K562 (cell line): ENCODE data around the gene GCKR. TPM values are rescaled to one million over a fixed set of nuclear protein-coding genes. Genes with fewer than 3 reads are reported as not detected.

Source experiments
- ATF1 ChIP-seq, 2 experiments: fragments of 450-650 bp in 1 of 2; IDR thresholded peaks; 2 replicates each; pipeline ENCODE4 v1.6.1; 2016; ENCODE audit warnings: missing compliant biosample characterization in 1 of 2, missing genetic modification characterization in 1 of 2
- ATF7 ChIP-seq: fragments of 450-650 bp; IDR thresholded peaks from 2 replicates; pipeline ENCODE4 v1.7.1; 2014; ENCODE audit warnings: mild to moderate bottlenecking, moderate library complexity
- C11orf30 ChIP-seq: fragments of 450-650 bp; IDR thresholded peaks from 2 replicates; pipeline ENCODE4 v1.6.1; 2016; ENCODE audit warnings: low read depth, mild to moderate bottlenecking
- CBFA2T2 ChIP-seq: fragments of 450-650 bp; conservative IDR thresholded peaks from 2 replicates; pipeline ENCODE4 v1.6.1; 2017; ENCODE audit warnings: mild to moderate bottlenecking
- CBFA2T3 ChIP-seq: fragments of 450-650 bp; IDR thresholded peaks from 2 replicates; pipeline ENCODE4 v1.6.1; 2017
- ESRRA ChIP-seq: fragments of 450-650 bp; IDR thresholded peaks from 2 replicates; pipeline ENCODE4 v1.6.1; 2014; ENCODE audit warnings: low read depth, mild to moderate bottlenecking, moderate library complexity, borderline replicate concordance
- ETV5 ChIP-seq: sonication (generic); formaldehyde crosslinking; IDR thresholded peaks from 2 replicates; pipeline ENCODE4 v1.4.0; 2020; ENCODE audit warnings: low read depth, mild to moderate bottlenecking, missing genetic modification reagents
- FOXK2 ChIP-seq, 2 experiments: fragments of 450-650 bp; IDR thresholded peaks in 1 of 2; conservative IDR thresholded peaks in 1 of 2; 2 replicates each; pipeline ENCODE4 v1.6.1; 2016; ENCODE audit warnings: low read depth in 2 of 2, mild to moderate bottlenecking in 1 of 2
- GATA2 ChIP-seq: sonication (generic); formaldehyde crosslinking; IDR thresholded peaks from 2 replicates; pipeline ENCODE4 v1.4.0; 2020; ENCODE audit warnings: mild to moderate bottlenecking, missing genetic modification reagents
- HDAC2 ChIP-seq: fragments of 450-650 bp; IDR thresholded peaks from 2 replicates; pipeline ENCODE4 v1.6.1; 2016; ENCODE audit warnings: mild to moderate bottlenecking
- LCOR ChIP-seq: sonication (generic); formaldehyde crosslinking; IDR thresholded peaks from 2 replicates; pipeline ENCODE4 v1.8.0; 2022; ENCODE audit warnings: mild to moderate bottlenecking, missing genetic modification reagents
- MCM2 ChIP-seq: fragments of 450-650 bp; IDR thresholded peaks from 2 replicates; pipeline ENCODE4 v1.6.1; 2017; ENCODE audit warnings: low read depth, mild to moderate bottlenecking
- MTA3 ChIP-seq: fragments of 450-650 bp; formaldehyde crosslinking; IDR thresholded peaks from 2 replicates; pipeline ENCODE4 v1.6.1; 2017; ENCODE audit warnings: mild to moderate bottlenecking, borderline replicate concordance
- MYBL2 ChIP-seq, 2 experiments: fragments of 450-650 bp in 1 of 2; sonication (generic) in 1 of 2; formaldehyde crosslinking in 1 of 2; IDR thresholded peaks; 2 replicates each; pipeline versions ENCODE4 v1.6.1 to v1.8.1; 2017 to 2022; ENCODE audit warnings: borderline replicate concordance in 1 of 2, inconsistent platforms in 1 of 2, low read depth in 1 of 2, mild to moderate bottlenecking in 1 of 2, missing genetic modification reagents in 1 of 2, moderate library complexity in 1 of 2
- NEUROD1 ChIP-seq: fragments of 150-350 bp; IDR thresholded peaks from 2 replicates; pipeline ENCODE4 v1.6.1; 2014; ENCODE audit warnings: borderline replicate concordance, low read length, low read depth; ENCODE audit not compliant: partially characterized antibody
- RFX5 ChIP-seq: IDR thresholded peaks from 2 replicates; pipeline ENCODE4 v1.6.1; 2011; ENCODE audit warnings: low read depth, mild to moderate bottlenecking, improper control_type of control experiment, low read length
- SMARCA4 ChIP-seq: fragments of 450-650 bp; IDR thresholded peaks from 2 replicates; pipeline ENCODE4 v1.6.1; 2016
- SPI1 ChIP-seq: IDR thresholded peaks from 2 replicates; pipeline ENCODE4 v1.6.1; 2011; ENCODE audit warnings: low read depth, low read length, control low read depth, borderline replicate concordance
- STAT5A ChIP-seq: IDR thresholded peaks from 2 replicates; pipeline ENCODE4 v1.6.1; 2012; ENCODE audit warnings: low read length, inconsistent platforms, borderline replicate concordance
- TAL1 ChIP-seq: fragments of 450-650 bp; IDR thresholded peaks from 2 replicates; pipeline ENCODE4 v1.6.1; 2016; ENCODE audit warnings: mild to moderate bottlenecking
- TEAD1 ChIP-seq, 2 experiments: fragments of 450-650 bp in 1 of 2; sonication (generic) in 1 of 2; formaldehyde crosslinking; IDR thresholded peaks; 2 replicates each; pipeline versions ENCODE4 v1.4.0 to v1.8.0; 2020 to 2022; ENCODE audit warnings: mild to moderate bottlenecking in 2 of 2, missing genetic modification reagents in 1 of 2
- TRIM24 ChIP-seq, 2 experiments: fragments of 450-650 bp; IDR thresholded peaks; 2 replicates each; pipeline ENCODE4 v1.6.1; 2016
- XRCC5 ChIP-seq: fragments of 200-400 bp; formaldehyde crosslinking; IDR thresholded peaks from 2 replicates; pipeline ENCODE4 v1.6.1; 2017; ENCODE audit warnings: low read depth, mild to moderate bottlenecking, low read length
- ZNF212 ChIP-seq: fragments of 450-650 bp; formaldehyde crosslinking; IDR thresholded peaks from 2 replicates; pipeline ENCODE4 v1.4.0; 2020; ENCODE audit warnings: mild to moderate bottlenecking
- ZNF717 ChIP-seq: fragments of 250-450 bp; sonication (Bioruptor Pico); IDR thresholded peaks from 2 replicates; pipeline ENCODE4 v1.5.0; 2021
- polyA plus RNA-seq, 8 experiments: library from polyadenylated mRNA; depleted of rRNA in 4 of 8; stranded (reverse) in 5 of 8; unstranded in 3 of 8; fragments of >200 nt; fragmentation: Nextera tagmentation in 2 of 8; fragmentation: Illumina TruSeq in 1 of 8; extraction: Ambion mirVana in 2 of 8; extraction: Trizol in 1 of 8; gene quantifications; 2 replicates each; pipeline versions ENCODE4 v1.2.1 to v1.2.3, GENCODE V29; 2011 to 2014; ENCODE audit warnings: inconsistent platforms in 1 of 8, missing spikeins in 1 of 8
- total RNA-seq, 7 experiments: library from RNA; depleted of rRNA in 6 of 7; stranded (reverse); fragments of >200 nt in 6 of 7; fragmentation: Illumina TruSeq in 2 of 7; extraction: Trizol in 2 of 7; gene quantifications; 2 replicates each; pipeline versions ENCODE4 v1.2.1 to v1.2.3, GENCODE V29; 2011 to 2021; ENCODE audit warnings: low replicate concordance in 1 of 7
- TF ChIP-seq, protein P1 (sequence below): IDR thresholded peaks from 3 replicates; pipeline ENCODE4 v1.6.1; 2011; ENCODE audit warnings: borderline replicate concordance, mild to moderate bottlenecking, moderate library complexity; ENCODE audit not compliant: insufficient read length; ENCODE audit errors: extremely low read depth
- TF ChIP-seq, protein P2 (sequence below): sonication (generic); formaldehyde crosslinking; IDR thresholded peaks from 2 replicates; pipeline ENCODE4 v1.9.0; 2022; ENCODE audit warnings: mild to moderate bottlenecking, missing genetic modification reagents
- TF ChIP-seq, protein P3 (sequence below), 2 experiments: fragments of 450-650 bp; IDR thresholded peaks; 2 replicates each; pipeline ENCODE4 v1.6.1; 2016

Gene GCKR
- total and polyA plus RNA-seq, 9 of the 15 experiments (the other 6 are each of a cell fraction or from before 2014, with no cell fraction given), result 0.28 to 0.79 (median 0.50) TPM; not detected in 1

DNA sequence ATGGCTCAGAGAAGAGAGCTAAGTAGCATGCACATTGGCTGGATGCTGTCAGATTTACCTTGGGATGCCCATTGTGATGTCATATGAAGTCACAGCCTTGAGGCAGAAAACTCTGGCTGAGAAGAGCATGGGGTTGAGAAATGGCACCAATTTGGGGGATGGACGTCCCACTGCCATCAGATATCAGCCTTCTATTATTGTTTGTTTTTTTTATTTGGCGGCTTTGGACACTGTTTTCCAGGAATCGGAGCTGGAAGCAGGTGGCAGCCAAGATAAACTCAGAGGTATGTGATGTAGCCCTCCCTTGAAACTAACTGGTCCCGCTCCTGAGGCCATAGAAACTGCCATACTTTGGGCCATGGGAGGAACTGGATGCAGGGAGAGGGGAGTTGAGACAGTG is 40.6 kb downstream of the GCKR start (continued):
- TF ChIP-seq, protein P1, sequence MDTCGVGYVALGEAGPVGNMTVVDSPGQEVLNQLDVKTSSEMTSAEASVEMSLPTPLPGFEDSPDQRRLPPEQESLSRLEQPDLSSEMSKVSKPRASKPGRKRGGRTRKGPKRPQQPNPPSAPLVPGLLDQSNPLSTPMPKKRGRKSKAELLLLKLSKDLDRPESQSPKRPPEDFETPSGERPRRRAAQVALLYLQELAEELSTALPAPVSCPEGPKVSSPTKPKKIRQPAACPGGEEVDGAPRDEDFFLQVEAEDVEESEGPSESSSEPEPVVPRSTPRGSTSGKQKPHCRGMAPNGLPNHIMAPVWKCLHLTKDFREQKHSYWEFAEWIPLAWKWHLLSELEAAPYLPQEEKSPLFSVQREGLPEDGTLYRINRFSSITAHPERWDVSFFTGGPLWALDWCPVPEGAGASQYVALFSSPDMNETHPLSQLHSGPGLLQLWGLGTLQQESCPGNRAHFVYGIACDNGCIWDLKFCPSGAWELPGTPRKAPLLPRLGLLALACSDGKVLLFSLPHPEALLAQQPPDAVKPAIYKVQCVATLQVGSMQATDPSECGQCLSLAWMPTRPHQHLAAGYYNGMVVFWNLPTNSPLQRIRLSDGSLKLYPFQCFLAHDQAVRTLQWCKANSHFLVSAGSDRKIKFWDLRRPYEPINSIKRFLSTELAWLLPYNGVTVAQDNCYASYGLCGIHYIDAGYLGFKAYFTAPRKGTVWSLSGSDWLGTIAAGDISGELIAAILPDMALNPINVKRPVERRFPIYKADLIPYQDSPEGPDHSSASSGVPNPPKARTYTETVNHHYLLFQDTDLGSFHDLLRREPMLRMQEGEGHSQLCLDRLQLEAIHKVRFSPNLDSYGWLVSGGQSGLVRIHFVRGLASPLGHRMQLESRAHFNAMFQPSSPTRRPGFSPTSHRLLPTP, result no peak
- TF ChIP-seq MYBL2 (IDR thresholded peaks at IDR 0.05; ENCODE audit: low read depth), result no peak
- TF ChIP-seq MYBL2 (CRISPR knock-in tag; IDR thresholded peaks at IDR 0.05; ENCODE audit: borderline replicate concordance), result no peak
- TF ChIP-seq RFX5, result no peak
- no peak for TF ChIP-seq FOXK2 (conservative IDR thresholded peaks at IDR 0.05 in 1 of 2, IDR thresholded peaks at IDR 0.05 in 1 of 2; ENCODE audit: low read depth in 2 of 2)
- peak; percentile 65 for TF ChIP-seq ATF7
- TF ChIP-seq HDAC2, result peak; percentile 73
- peak; percentile 79 for TF ChIP-seq TAL1
- TF ChIP-seq, protein P2, sequence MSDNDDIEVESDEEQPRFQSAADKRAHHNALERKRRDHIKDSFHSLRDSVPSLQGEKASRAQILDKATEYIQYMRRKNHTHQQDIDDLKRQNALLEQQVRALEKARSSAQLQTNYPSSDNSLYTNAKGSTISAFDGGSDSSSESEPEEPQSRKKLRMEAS, result peak; percentile 20; the same call in 1 of the 2 replicates
- no peak for TF ChIP-seq ZNF212
- no peak for TF ChIP-seq ATF1 (CRISPR knock-in tag; IDR thresholded peaks at IDR 0.05)
- TF ChIP-seq ATF1 (tag; IDR thresholded peaks at IDR 0.05), result peak; percentile 73
- no peak for TF ChIP-seq C11orf30
- TF ChIP-seq ZNF717, result no peak
- peak; percentile 63 for TF ChIP-seq CBFA2T2
- no peak for TF ChIP-seq MCM2
- TF ChIP-seq ESRRA, result peak; percentile 22; the same call in 1 of the 2 replicates
- TF ChIP-seq SPI1, result peak; percentile 35; the same call in 1 of the 2 replicates
- TF ChIP-seq LCOR (CRISPR knock-in tag), result peak; percentile 77
- 0 out of 2 replicates have a peak, but pooled peaks have one; percentile 26 for TF ChIP-seq MTA3
- TF ChIP-seq CBFA2T3, result peak; percentile 82
- TF ChIP-seq XRCC5, result no peak
- peak in 1 of 2 experiments; percentile 29; a peak in 1 of 4 replicates for TF ChIP-seq TRIM24 (IDR thresholded peaks at IDR 0.05)
- 0 out of 2 replicates have a peak, but pooled peaks have one; percentile 59 for TF ChIP-seq ETV5 (CRISPR knock-in tag)
- peak; percentile 86 for TF ChIP-seq GATA2 (CRISPR knock-in tag)
- peak; percentile 31 for TF ChIP-seq NEUROD1
- TF ChIP-seq TEAD1 (CRISPR knock-in tag; IDR thresholded peaks at IDR 0.05), result peak in 1 of 2 experiments; percentile 65; a peak in 1 of 4 replicates
- TF ChIP-seq, protein P3, sequence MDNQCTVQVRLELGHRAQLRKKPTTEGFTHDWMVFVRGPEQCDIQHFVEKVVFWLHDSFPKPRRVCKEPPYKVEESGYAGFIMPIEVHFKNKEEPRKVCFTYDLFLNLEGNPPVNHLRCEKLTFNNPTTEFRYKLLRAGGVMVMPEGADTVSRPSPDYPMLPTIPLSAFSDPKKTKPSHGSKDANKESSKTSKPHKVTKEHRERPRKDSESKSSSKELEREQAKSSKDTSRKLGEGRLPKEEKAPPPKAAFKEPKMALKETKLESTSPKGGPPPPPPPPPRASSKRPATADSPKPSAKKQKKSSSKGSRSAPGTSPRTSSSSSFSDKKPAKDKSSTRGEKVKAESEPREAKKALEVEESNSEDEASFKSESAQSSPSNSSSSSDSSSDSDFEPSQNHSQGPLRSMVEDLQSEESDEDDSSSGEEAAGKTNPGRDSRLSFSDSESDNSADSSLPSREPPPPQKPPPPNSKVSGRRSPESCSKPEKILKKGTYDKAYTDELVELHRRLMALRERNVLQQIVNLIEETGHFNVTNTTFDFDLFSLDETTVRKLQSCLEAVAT (IDR thresholded peaks at IDR 0.05), result peak in 1 of 2 experiments; percentile 68; a peak in 2 of 4 replicates
- peak; percentile 75 for TF ChIP-seq SMARCA4
- peak; percentile 96 for TF ChIP-seq STAT5A
